Upper lobe of right lung (tissue), 1 donor: Measurements from ENCODE around the gene TMEM121B. TPM values are rescaled to one million over a fixed set of nuclear protein-coding genes. Genes with fewer than 3 reads are reported as not detected.

Experiments used
- ATAC-seq: fragments of 200-7000 bp; cut with Tn5 transposase; one replicate; pipeline ENCODE4 v1.9.1; 2020; ENCODE audit warnings: mild to moderate bottlenecking, moderate library complexity
- DNase-seq: peaks from one replicate; pipeline ENCODE4 v3.0.0-alpha.2; 2020
- H3K27ac ChIP-seq: fragments of 200-600 bp; one replicate; pipeline ENCODE4 v1.8.0; 2022
- H3K27me3 ChIP-seq: fragments of 200-600 bp; one replicate; pipeline ENCODE4 v1.8.0; 2022; ENCODE audit warnings: mild to moderate bottlenecking
- H3K36me3 ChIP-seq: fragments of 200-600 bp; one replicate; pipeline ENCODE4 v1.8.0; 2022
- H3K4me1 ChIP-seq: fragments of 200-600 bp; one replicate; pipeline ENCODE4 v1.8.0; 2022
- H3K4me3 ChIP-seq: fragments of 200-600 bp; one replicate; pipeline ENCODE4 v1.8.0; 2022; ENCODE audit warnings: mild to moderate bottlenecking
- H3K9me3 ChIP-seq: fragments of 200-600 bp; one replicate; pipeline ENCODE4 v1.8.0; 2022
- CTCF ChIP-seq: fragments of 200-600 bp; IDR thresholded peaks from one replicate; pipeline ENCODE4 v1.8.0; 2022; ENCODE audit warnings: antibody characterized with exemption
- intact Hi-C: fragments of 100-400 bp; cut with DNase I; formaldehyde crosslinking; loops from one replicate; pipeline ENCODE4 v1.11.0; 2022
- total RNA-seq: library from RNA; stranded (reverse); fragmentation: NEBNext Ultra II Directional; extraction: Animal tissue kit (Norgen Biotek cat#: 25700); gene quantifications from one replicate; pipeline ENCODE4 v1.2.1, GENCODE V29; 2021
- donor health status: DM: no; HTN: yes; CAD: no; lungs with severe emphysema.

Gene TMEM121B
- total RNA-seq, 1 donor from 2014 or later, result 2.1 TPM

- ATAC-seq (no peak), DNase-seq (no peak)
- no peak for TF ChIP-seq CTCF
- Histone ChIP-seq H3K27ac (no peak overlapping the region), H3K36me3 (no peaks in the 10 kb centered on the region), H3K27me3 (no peaks in the 10 kb centered on the region), H3K9me3 (no peaks in the 10 kb centered on the region), H3K4me3 (no peak overlapping the region), H3K4me1 (peaks cover 6% of the 10 kb centered on the region)
- intact Hi-C loops, result loop anchor here (10.0 kb wide), 2 partner anchors 95 to 425 kb away; no protein-coding TSS in a partner anchor
Observed at GRCh38 chr22:17079572-17079971, 41.6 kb downstream of the TMEM121B start.

- DNase-seq (no peak), ATAC-seq (no peak)
- Histone ChIP-seq H3K4me1 (no peaks in the 10 kb centered on the region), H3K9me3 (no peaks in the 10 kb centered on the region), H3K36me3 (no peaks in the 10 kb centered on the region), H3K4me3 (no peak overlapping the region), H3K27me3 (no peaks in the 10 kb centered on the region), H3K27ac (no peak overlapping the region)
- TF ChIP-seq CTCF, result no peak
- intact Hi-C loops, result loop anchor here (10.0 kb wide), 2 partner anchors 98 to 428 kb away; no protein-coding TSS in a partner anchor
Observed at GRCh38 chr22:17077255-17077654, 43.9 kb downstream of the TMEM121B start.

- Histone ChIP-seq H3K4me1 (no peaks in the 10 kb centered on the region), H3K36me3 (no peaks in the 10 kb centered on the region), H3K27ac (no peak overlapping the region), H3K9me3 (no peaks in the 10 kb centered on the region), H3K4me3 (no peak overlapping the region), H3K27me3 (no peaks in the 10 kb centered on the region)
- DNase-seq, result no peak
- no peak for TF ChIP-seq CTCF
- intact Hi-C loops, result loop anchor here (10.0 kb wide), 2 partner anchors 100 to 430 kb away; no protein-coding TSS in a partner anchor
- ATAC-seq, result no peak
Observed at GRCh38 chr22:17074648-17075002, 46.5 kb downstream of the TMEM121B start.

GRCh38 chr22:17072877-17073276, 48.3 kb downstream of the TMEM121B start:
- intact Hi-C loops, result loop anchor here (10.0 kb wide), 2 partner anchors 102 to 432 kb away; no protein-coding TSS in a partner anchor
- no peak overlapping the region for H3K27ac ChIP-seq

More at GRCh38 chr22:17072877-17073276, 48.3 kb downstream of the TMEM121B start:
- no peak for TF ChIP-seq CTCF
- Histone ChIP-seq H3K9me3 (no peaks in the 10 kb centered on the region), H3K4me3 (no peak overlapping the region), H3K36me3 (no peaks in the 10 kb centered on the region), H3K4me1 (no peaks in the 10 kb centered on the region), H3K27me3 (no peaks in the 10 kb centered on the region)
- DNase-seq (no peak), ATAC-seq (no peak)

Other genes starting within 250 kb of the TMEM121B start
- not detected for gene GAB4, start 113.1 kb downstream of the TMEM121B start, total RNA-seq
- 49.8 TPM for gene IL17RA, start 36.4 kb downstream of the TMEM121B start, total RNA-seq
- gene HDHD5, start 37.9 kb upstream of the TMEM121B start, total RNA-seq, result 22.7 TPM
- gene ADA2, start 98.1 kb upstream of the TMEM121B start, total RNA-seq, result 82.2 TPM
- 7.2 TPM for gene CECR2, start 248.1 kb upstream of the TMEM121B start, total RNA-seq